ENCODE results near the gene HAO1.

DNA sequence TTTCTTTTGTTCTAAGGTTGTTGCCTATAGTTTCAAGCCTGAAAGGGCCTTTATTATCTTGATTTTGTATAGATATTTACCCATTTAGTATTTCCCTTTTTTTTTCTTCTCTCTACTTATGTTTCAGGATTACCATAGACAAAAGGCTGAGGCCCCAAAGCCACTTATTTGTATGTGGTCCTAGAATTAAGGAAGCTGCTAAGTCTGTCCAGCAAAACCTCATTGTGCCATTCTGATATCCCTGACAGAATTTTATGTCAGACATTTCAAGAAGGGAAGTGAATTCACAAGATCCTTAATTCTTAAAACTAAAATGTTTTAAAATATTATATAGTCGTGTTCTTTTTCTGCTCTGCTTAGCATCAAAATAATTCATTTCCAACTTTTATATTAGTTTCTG, 6.9 kb downstream of the HAO1 start:
- TF ChIP-seq CTCF (IDR thresholded peaks at IDR 0.05 in 8 of 11, conservative IDR thresholded peaks at IDR 0.05 in 3 of 11) (no peak), POLR2A (IDR thresholded peaks at IDR 0.05) (no peak), POLR2AphosphoS5 (IDR thresholded peaks at IDR 0.05) (no peak)
